Endothelial cell (in vitro differentiated cells): ENCODE results near the gene LIPM. TPM values are rescaled to one million over a fixed set of nuclear protein-coding genes. Genes with fewer than 3 reads are reported as not detected.

Experiments
- DNase-seq: peaks from one replicate; pipeline ENCODE4 v3.0.0; 2021; ENCODE audit warnings: low spot score
- H3K27ac Mint-ChIP-seq: one replicate; pipeline ENCODE4 v1.8.0; 2021; ENCODE audit warnings: mixed read lengths, inconsistent platforms; ENCODE audit not compliant: unreplicated experiment
- H3K27me3 Mint-ChIP-seq: one replicate; pipeline ENCODE4 v1.8.0; 2021; ENCODE audit warnings: mild to moderate bottlenecking, moderate library complexity, mixed read lengths, inconsistent platforms; ENCODE audit not compliant: unreplicated experiment
- H3K36me3 Mint-ChIP-seq: one replicate; pipeline ENCODE4 v1.8.0; 2021; ENCODE audit warnings: mild to moderate bottlenecking, low read depth, mixed read lengths, inconsistent platforms; ENCODE audit not compliant: unreplicated experiment
- H3K4me1 Mint-ChIP-seq: one replicate; pipeline ENCODE4 v1.8.0; 2021; ENCODE audit warnings: mild to moderate bottlenecking, mixed read lengths, inconsistent platforms; ENCODE audit not compliant: unreplicated experiment
- H3K4me3 Mint-ChIP-seq: one replicate; pipeline ENCODE4 v1.8.0; 2021; ENCODE audit warnings: mild to moderate bottlenecking, mixed read lengths, inconsistent platforms; ENCODE audit not compliant: unreplicated experiment
- H3K9me3 Mint-ChIP-seq: one replicate; pipeline ENCODE4 v1.8.0; 2021; ENCODE audit warnings: mixed read lengths, inconsistent platforms; ENCODE audit not compliant: unreplicated experiment
- CTCF ChIP-seq: fragments of 200-600 bp; sonication (generic); IDR thresholded peaks from one replicate; pipeline ENCODE4 v1.5.0; 2021; ENCODE audit warnings: antibody characterized with exemption; ENCODE audit not compliant: unreplicated experiment
- long read RNA-seq: library from polyadenylated mRNA; unstranded; transcript quantifications from one replicate; pipeline ENCODE4 v2.0.0, GENCODE V29; 2020; ENCODE audit not compliant: unreplicated experiment
- total RNA-seq: library from RNA; stranded (reverse); fragmentation: NEBNext Ultra II Directional; extraction: Animal tissue kit (Norgen Biotek cat#: 25700); gene quantifications from one replicate; pipeline ENCODE4 v1.2.1, GENCODE V29; 2021; ENCODE audit not compliant: unreplicated experiment

The LIPM gene
- total RNA-seq, result 0.31 TPM
- long read RNA-seq, result 0 reads

- Mint-ChIP-seq H3K9me3 (no peaks in the 10 kb centered on the region), H3K36me3 (no peaks in the 10 kb centered on the region), H3K4me1 (no peaks in the 10 kb centered on the region)
Measured at GRCh38 chr10:88802523-88803285, at the start of gene LIPM. Gene LIPM (plus strand): TSS chr10:88802730. CDS start chr10:88802897, 167 bp downstream.

DNA sequence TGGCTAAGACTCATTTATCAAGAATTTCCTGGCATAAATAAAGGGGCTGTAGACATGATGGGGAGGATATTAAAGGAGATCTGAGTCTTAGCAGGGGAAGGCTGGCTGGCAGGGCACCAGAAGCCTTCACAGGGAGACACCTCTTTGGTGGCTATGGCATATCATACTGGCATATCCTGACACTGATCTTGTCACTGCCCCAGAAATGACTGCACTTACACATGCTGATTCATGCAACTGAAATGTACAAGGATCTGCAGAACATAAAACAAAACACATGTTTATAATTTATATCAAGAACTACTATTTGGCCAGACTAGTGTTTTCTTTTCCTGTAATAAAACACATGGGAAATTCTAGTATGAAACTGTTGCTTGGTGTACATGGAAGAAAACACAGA lies 48.2 kb upstream of the LIPM start:
- no peak for DNase-seq
- no peaks in the 10 kb centered on the region for H3K27me3 Mint-ChIP-seq
- TF ChIP-seq CTCF, result no peak
- no peaks in the 10 kb centered on the region for H3K36me3 Mint-ChIP-seq
- no peaks in the 10 kb centered on the region for H3K9me3 Mint-ChIP-seq
- no peak overlapping the region for H3K27ac Mint-ChIP-seq
- no peak overlapping the region for H3K4me3 Mint-ChIP-seq
- peaks cover 3% of the 10 kb centered on the region for H3K4me1 Mint-ChIP-seq

More at GRCh38 chr10:88802523-88803285, at the start of gene LIPM:
- peaks cover 2% of the 10 kb centered on the region for H3K27me3 Mint-ChIP-seq
- H3K27ac Mint-ChIP-seq, result no peak within 1 kb of the TSS
- H3K4me3 Mint-ChIP-seq, result no peak within 1 kb of the TSS
- TF ChIP-seq CTCF, result no peak
- no peak for DNase-seq

DNA sequence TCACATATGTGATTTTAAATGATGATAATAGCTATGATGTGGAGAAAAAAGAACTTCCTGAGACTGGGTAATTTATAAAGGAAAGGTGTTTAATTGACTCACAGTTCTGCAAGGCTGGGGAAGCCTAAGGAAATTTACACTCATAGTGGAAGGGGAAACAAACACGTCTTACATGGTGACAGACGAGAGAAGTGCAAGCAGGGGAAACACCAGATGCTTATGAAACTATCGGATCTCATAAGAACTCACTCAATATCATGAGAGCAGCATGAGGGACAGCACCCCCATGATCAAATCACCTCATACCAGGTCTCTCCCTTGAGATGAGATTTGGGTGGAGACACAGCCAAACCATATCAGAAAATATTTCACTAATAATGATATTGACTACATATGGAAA lies 46.8 kb upstream of the LIPM start:
- no peaks in the 10 kb centered on the region for H3K27me3 Mint-ChIP-seq
- TF ChIP-seq CTCF, result no peak
- H3K9me3 Mint-ChIP-seq, result no peaks in the 10 kb centered on the region
- no peak overlapping the region for H3K4me3 Mint-ChIP-seq
- no peak overlapping the region for H3K27ac Mint-ChIP-seq
- H3K4me1 Mint-ChIP-seq, result peaks cover 3% of the 10 kb centered on the region
- H3K36me3 Mint-ChIP-seq, result no peaks in the 10 kb centered on the region
- no peak for DNase-seq

GRCh38 chr10:88756660-88757059 lies 45.9 kb upstream of the LIPM start:
- Mint-ChIP-seq H3K27ac (no peak overlapping the region), H3K27me3 (no peaks in the 10 kb centered on the region), H3K9me3 (no peaks in the 10 kb centered on the region), H3K36me3 (no peaks in the 10 kb centered on the region), H3K4me1 (peaks cover 3% of the 10 kb centered on the region), H3K4me3 (no peak overlapping the region)
- no peak for DNase-seq
- no peak for TF ChIP-seq CTCF

DNA sequence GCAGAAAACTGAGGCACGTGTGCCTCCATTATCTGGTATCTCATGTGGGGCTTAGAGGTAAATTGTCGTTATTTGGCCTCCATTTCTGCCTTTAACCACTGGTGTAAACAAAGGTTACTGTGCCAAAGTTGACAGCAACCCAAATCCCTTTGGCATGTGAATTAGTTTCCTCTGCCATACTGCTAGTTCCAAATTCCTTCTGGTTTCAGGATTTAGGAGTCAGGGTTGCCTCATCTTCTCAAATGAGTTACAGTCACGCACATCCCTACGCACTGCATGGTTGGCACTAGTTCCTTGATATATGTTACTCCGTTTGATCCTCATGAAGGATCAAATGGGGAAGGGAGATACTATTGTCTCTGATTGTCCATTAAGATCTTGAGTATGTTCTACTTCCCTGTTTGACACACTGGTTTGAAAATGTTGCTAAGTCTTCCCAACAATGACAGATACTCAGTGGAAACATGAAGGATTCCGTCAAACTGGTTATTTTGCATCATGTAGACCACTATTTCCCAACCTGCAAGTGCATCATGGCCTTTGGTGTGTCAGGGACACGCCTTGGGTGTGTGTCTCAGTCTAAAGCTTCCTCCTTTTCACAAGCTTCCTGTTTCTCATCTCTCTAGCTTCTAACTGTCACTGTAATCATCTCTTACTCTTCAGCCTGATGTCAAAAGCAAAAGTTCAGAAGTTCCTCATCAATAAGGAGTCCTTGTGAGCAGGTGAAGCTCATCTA lies 43.0 kb upstream of the LIPM start, which contains the start of gene LIPN:
Gene LIPN, plus strand, starts transcription at position 655 of the 736 bp plus-strand sequence. CDS start 1,386 bp downstream, outside the sequence.
- Mint-ChIP-seq H3K27me3 (no peaks in the 10 kb centered on the region), H3K36me3 (no peaks in the 10 kb centered on the region), H3K4me1 (peaks cover 3% of the 10 kb centered on the region), H3K27ac (no peak within 1 kb of the TSS), H3K4me3 (no peak within 1 kb of the TSS), H3K9me3 (no peaks in the 10 kb centered on the region)
- no peak for DNase-seq
- no peak for TF ChIP-seq CTCF
